D721Med (cell line): ENCODE results near the gene MAST4.

ENCODE experiments used
- DNase-seq: peaks from one replicate; pipeline ENCODE4 v3.0.0; 2011; ENCODE audit warnings: low spot score; ENCODE audit not compliant: insufficient read length
- FAIRE-seq: peaks from 2 replicates; lab custom pipeline; 2011; peaks lifted over from hg19 to GRCh38; lab: Jason Lieb, UNC
- TF ChIP-seq, protein P1 (sequence below): IDR thresholded peaks from 2 replicates; pipeline ENCODE4 v1.5.1; 2012; ENCODE audit warnings: mild to moderate bottlenecking, control low read depth; ENCODE audit not compliant: insufficient read depth; ENCODE audit errors: missing control alignments

MAST4 gene

DNA sequence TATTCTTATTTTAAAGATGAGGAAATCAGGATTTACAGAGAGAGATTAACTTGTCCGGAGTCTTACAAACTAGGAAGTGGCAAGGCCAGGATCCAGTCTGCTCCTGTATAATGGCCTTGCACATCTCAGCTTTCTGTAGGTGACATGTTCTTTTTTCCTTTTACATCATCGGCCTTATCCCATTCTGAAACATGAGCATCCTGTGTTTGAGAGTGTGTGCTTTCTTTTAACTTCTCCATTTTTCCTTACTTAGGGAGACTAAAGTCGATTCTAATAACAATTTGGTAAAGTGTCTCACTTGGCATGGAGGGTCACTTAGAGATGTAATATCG is 385.8 kb downstream of the MAST4 start:
- TF ChIP-seq, protein P1, sequence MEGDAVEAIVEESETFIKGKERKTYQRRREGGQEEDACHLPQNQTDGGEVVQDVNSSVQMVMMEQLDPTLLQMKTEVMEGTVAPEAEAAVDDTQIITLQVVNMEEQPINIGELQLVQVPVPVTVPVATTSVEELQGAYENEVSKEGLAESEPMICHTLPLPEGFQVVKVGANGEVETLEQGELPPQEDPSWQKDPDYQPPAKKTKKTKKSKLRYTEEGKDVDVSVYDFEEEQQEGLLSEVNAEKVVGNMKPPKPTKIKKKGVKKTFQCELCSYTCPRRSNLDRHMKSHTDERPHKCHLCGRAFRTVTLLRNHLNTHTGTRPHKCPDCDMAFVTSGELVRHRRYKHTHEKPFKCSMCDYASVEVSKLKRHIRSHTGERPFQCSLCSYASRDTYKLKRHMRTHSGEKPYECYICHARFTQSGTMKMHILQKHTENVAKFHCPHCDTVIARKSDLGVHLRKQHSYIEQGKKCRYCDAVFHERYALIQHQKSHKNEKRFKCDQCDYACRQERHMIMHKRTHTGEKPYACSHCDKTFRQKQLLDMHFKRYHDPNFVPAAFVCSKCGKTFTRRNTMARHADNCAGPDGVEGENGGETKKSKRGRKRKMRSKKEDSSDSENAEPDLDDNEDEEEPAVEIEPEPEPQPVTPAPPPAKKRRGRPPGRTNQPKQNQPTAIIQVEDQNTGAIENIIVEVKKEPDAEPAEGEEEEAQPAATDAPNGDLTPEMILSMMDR: no peak
- DNase-seq (no peak), FAIRE-seq (no peak)

DNA sequence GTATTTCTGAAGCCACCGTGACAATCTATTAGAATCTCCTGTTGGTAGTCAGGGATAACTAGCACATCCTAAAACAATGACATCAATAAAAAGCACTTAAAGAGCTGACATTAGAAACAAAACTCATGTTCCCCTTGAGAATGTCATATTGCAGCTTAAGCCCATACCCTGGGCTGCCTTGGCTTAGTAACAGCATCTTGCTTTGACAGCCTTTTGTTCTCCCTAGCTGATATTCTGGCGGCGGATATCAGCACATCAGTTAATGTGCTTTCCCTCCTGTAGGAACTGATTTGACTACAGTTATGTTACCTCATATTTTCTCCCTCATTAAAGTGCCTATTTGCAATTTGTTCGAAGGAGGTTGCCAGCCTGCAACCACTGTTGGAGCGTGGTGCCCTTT is 386.3 kb downstream of the MAST4 start:
- FAIRE-seq: no peak
- DNase-seq: no peak
- TF ChIP-seq, protein P1: no peak

DNA sequence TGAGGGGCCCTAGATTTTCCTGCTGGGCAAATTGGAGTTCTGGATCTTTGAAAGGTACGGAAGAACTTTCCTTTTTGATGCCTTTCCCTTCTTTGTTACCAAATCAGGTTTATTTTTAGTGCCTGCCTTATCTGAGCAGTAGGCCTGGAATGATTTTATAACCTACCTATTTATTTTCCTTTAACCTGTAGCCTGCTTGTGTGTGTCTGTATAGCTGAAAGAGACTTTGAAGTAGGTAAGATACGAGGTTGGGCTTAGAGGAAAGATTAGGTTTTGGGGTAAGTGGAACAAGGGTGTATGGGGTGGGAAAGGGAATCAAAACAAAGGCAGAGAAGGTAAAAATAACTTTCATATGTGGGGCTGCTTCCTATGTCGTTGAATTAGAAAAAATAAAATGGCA is 389.2 kb downstream of the MAST4 start:
- TF ChIP-seq, protein P1: no peak
- FAIRE-seq: no peak
- no peak for DNase-seq

DNA sequence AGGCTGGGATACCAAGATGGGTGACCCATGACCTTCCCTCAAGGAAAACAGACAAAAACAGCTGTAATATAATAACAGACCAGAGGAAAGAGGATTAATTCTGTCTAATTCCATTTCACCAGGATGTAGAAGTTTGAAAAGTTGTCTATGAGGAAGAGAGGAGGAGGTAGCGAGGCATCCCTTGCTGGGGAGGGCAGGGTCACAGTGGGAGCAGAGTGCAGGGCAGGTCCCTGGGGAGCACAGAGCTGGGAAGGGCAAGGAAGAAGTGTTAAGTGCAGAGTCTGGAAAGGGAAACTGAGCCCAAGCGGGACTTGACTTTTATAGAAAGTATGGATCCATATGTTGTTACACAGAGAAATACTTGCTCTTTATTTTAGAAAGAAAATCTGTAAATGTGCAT is 389.8 kb downstream of the MAST4 start:
- DNase-seq: no peak
- TF ChIP-seq, protein P1: no peak
- FAIRE-seq: no peak

DNA sequence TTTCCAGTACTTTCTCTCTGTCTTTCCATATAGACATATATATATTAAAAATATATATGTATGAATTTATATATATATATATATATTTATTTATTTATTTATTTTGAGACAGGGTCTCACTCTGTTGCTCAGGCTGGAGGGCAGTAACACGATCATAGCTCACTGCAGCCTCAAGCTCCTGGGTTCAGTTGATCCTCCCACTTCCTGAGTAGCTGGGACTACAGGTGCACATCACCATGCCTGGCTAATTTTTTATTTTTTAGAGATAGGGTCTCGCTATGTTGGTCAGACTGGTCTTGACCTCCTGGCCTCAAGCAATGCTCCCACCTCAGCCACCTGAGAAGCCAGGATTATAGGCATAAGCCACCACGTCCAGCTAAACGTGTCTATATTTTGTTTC is 390.3 kb downstream of the MAST4 start:
- FAIRE-seq (no peak), DNase-seq (no peak)
- TF ChIP-seq, protein P1: no peak

DNA sequence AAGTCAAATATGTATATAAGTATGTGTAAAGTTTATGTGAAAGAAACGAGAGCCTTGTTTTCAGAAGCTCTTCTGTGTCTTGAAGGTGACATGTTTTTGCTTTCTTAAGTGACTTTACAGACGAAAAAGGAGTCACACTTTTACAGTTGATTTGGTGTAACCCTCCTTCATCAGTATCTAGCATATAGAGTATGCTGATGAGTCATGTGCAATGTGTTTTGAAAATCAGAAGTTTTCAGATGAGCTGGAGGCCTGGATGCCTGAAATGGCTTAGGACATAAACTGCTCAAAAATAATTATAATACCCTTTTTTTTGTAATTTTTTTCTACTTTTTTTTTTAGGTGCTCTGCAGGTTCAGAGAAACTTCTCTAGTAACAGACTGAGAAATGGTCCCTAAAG is 390.9 kb downstream of the MAST4 start:
- FAIRE-seq: peak; percentile 11
- TF ChIP-seq, protein P1: no peak
- no peak for DNase-seq

DNA sequence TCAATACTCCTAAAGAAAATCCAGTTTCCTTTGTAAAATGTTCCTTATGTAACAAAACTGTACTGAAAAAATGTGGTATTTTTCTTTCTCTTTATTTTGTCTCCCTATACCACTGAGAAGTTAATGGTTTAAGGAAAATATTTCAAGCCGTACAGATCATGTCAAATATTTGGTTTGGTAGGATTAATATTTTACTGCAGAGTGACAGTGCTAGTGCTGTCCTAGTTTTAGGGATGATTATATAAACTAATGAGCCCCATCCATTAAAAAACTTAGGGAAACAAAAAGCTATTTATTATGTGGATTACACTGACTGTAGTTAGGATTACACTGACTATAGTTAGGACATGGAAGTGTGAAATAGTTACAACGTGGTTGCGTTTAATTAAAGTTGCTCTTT is 391.3 kb downstream of the MAST4 start:
- TF ChIP-seq, protein P1: no peak

More for the DNA sequence above, 391.3 kb downstream of the MAST4 start:
- no peak for FAIRE-seq
- DNase-seq: no peak
